Peyer's patch (tissue), 4 donors: ENCODE results near the gene SYT11.

Experiments
- POLR2A ChIP-seq, 2 donors: fragments of 450-650 bp; IDR thresholded peaks; one replicate each; pipeline ENCODE4 v1.5.1; 2017; ENCODE audit warnings: antibody characterized with exemption in 2 of 2, mild to moderate bottlenecking in 2 of 2, moderate library complexity in 2 of 2
- TF ChIP-seq, protein P1 (sequence below), 6 experiments: fragments of 450-650 bp in 4 of 6; fragments of 200-600 bp in 2 of 6; sonication (generic) in 1 of 6; IDR thresholded peaks; one replicate each; pipeline ENCODE4 v1.5.1; 2017 to 2019; ENCODE audit warnings: antibody characterized with exemption in 6 of 6, mild to moderate bottlenecking in 3 of 6, moderate library complexity in 1 of 6

DNA sequence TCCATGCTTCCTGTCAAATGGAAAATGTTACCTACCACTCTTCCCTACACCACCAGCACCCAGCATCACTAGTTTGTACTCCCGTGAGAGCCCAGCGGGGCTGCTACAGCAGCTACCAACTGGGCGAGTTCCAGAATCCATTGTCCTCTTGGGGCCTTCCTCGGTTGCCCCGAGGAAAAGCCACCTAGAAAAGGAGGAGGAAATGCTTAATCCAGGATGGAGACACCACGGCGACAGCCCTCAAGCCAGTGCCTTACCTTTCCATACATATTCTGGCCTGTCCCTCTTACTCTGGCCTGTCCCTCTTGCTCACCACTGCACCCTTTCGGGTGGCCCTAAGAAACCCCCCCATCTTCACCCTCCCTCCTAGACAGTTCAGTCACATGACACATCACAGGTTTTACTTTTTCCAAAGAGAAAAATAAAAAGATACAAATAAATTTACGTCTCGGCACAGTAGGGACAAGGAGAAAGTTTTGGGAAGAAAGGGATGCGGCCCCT lies 51.3 kb downstream of the SYT11 start:
- TF ChIP-seq, protein P1, sequence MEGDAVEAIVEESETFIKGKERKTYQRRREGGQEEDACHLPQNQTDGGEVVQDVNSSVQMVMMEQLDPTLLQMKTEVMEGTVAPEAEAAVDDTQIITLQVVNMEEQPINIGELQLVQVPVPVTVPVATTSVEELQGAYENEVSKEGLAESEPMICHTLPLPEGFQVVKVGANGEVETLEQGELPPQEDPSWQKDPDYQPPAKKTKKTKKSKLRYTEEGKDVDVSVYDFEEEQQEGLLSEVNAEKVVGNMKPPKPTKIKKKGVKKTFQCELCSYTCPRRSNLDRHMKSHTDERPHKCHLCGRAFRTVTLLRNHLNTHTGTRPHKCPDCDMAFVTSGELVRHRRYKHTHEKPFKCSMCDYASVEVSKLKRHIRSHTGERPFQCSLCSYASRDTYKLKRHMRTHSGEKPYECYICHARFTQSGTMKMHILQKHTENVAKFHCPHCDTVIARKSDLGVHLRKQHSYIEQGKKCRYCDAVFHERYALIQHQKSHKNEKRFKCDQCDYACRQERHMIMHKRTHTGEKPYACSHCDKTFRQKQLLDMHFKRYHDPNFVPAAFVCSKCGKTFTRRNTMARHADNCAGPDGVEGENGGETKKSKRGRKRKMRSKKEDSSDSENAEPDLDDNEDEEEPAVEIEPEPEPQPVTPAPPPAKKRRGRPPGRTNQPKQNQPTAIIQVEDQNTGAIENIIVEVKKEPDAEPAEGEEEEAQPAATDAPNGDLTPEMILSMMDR (IDR thresholded peaks at IDR 0.05): no peak
- TF ChIP-seq POLR2A (IDR thresholded peaks at IDR 0.05): no peak
